Adrenal gland (tissue), 5 donors: Measurements from ENCODE around the gene ARHGAP12.

Source experiments
- CTCF ChIP-seq, 6 experiments: fragments of 450-650 bp in 4 of 6; fragments of 200-600 bp in 2 of 6; sonication (generic) in 1 of 6; IDR thresholded peaks; 1 replicate in 5 of 6; 2 replicates in 1 of 6; pipeline versions ENCODE4 v1.5.1 to v1.8.0; 2016 to 2021; ENCODE audit warnings: antibody characterized with exemption in 6 of 6, mild to moderate bottlenecking in 2 of 6, moderate library complexity in 1 of 6
- POLR2A ChIP-seq, 2 donors: fragments of 450-650 bp; IDR thresholded peaks; one replicate each; pipeline ENCODE4 v1.6.1; 2017; ENCODE audit warnings: antibody characterized with exemption in 2 of 2, mild to moderate bottlenecking in 2 of 2, moderate library complexity in 1 of 2
- donor health status: DM: no; HTN: no; CAD: no.

- no peak for TF ChIP-seq CTCF (IDR thresholded peaks at IDR 0.05)
- TF ChIP-seq POLR2A (IDR thresholded peaks at IDR 0.05), result no peak
Measured at GRCh38 chr10:31935678-31936077, 7.0 kb upstream of the ARHGAP12 start.
